Osteoblast (primary cell): ENCODE results near the gene TEKT5. TPM values are rescaled to one million over a fixed set of nuclear protein-coding genes. Genes with fewer than 3 reads are reported as not detected.

ENCODE experiments used
- DNase-seq: peaks from one replicate; pipeline ENCODE4 v3.0.0; 2011; ENCODE audit warnings: low spot score, mixed read lengths; ENCODE audit not compliant: insufficient read length; ENCODE audit errors: missing footprints
- H2AFZ ChIP-seq: 2 replicates; pipeline ENCODE4 v1.6.0; 2011; ENCODE audit warnings: mild to moderate bottlenecking, low read length
- H3K27ac ChIP-seq: 2 replicates; pipeline ENCODE4 v1.5.1; 2011; ENCODE audit warnings: mild to moderate bottlenecking, low read depth, low read length, moderate library complexity
- H3K27me3 ChIP-seq: 2 replicates; pipeline ENCODE4 v1.6.0; 2012; ENCODE audit warnings: mild to moderate bottlenecking, control low read depth, inconsistent platforms, low read length, moderate library complexity; ENCODE audit not compliant: insufficient read depth
- H3K36me3 ChIP-seq: 2 replicates; pipeline ENCODE4 v1.5.1; 2011; ENCODE audit warnings: mild to moderate bottlenecking, low read length, control low read depth, moderate library complexity; ENCODE audit not compliant: insufficient read depth
- H3K4me1 ChIP-seq: 2 replicates; pipeline ENCODE4 v1.5.1; 2011; ENCODE audit warnings: mild to moderate bottlenecking, low read length, control low read depth, moderate library complexity; ENCODE audit not compliant: insufficient read depth
- H3K4me2 ChIP-seq: 2 replicates; pipeline ENCODE4 v1.6.0; 2011; ENCODE audit warnings: mild to moderate bottlenecking, low read length; ENCODE audit not compliant: insufficient read depth
- H3K4me3 ChIP-seq: fragments of 200-600 bp; sonication (generic); 3 replicates; pipeline ENCODE4 v1.5.1; 2012; ENCODE audit warnings: mild to moderate bottlenecking, low read length, inconsistent platforms; ENCODE audit not compliant: insufficient read depth
- H3K79me2 ChIP-seq: 2 replicates; pipeline ENCODE4 v1.6.0; 2012; ENCODE audit warnings: mild to moderate bottlenecking, low read length, control low read depth, inconsistent platforms; ENCODE audit not compliant: insufficient read depth
- H3K9me3 ChIP-seq: 2 replicates; pipeline ENCODE4 v1.5.1; 2011; ENCODE audit warnings: low read depth, low read length, control low read depth
- H4K20me1 ChIP-seq: 2 replicates; pipeline ENCODE4 v1.6.0; 2012; ENCODE audit warnings: mild to moderate bottlenecking, low read length, control low read depth; ENCODE audit not compliant: insufficient read depth
- CTCF ChIP-seq: IDR thresholded peaks from 2 replicates; pipeline ENCODE4 v1.5.1; 2011; ENCODE audit warnings: mild to moderate bottlenecking, low read depth, low read length, moderate library complexity; ENCODE audit errors: extremely low read depth
- total RNA-seq: library from RNA; depleted of rRNA; stranded (reverse); fragments of >200 nt; gene quantifications from 2 replicates; pipeline ENCODE4 v1.2.3, GENCODE V29; 2012

The TEKT5 gene
- total RNA-seq, 1 donor: 0.36 TPM

DNA sequence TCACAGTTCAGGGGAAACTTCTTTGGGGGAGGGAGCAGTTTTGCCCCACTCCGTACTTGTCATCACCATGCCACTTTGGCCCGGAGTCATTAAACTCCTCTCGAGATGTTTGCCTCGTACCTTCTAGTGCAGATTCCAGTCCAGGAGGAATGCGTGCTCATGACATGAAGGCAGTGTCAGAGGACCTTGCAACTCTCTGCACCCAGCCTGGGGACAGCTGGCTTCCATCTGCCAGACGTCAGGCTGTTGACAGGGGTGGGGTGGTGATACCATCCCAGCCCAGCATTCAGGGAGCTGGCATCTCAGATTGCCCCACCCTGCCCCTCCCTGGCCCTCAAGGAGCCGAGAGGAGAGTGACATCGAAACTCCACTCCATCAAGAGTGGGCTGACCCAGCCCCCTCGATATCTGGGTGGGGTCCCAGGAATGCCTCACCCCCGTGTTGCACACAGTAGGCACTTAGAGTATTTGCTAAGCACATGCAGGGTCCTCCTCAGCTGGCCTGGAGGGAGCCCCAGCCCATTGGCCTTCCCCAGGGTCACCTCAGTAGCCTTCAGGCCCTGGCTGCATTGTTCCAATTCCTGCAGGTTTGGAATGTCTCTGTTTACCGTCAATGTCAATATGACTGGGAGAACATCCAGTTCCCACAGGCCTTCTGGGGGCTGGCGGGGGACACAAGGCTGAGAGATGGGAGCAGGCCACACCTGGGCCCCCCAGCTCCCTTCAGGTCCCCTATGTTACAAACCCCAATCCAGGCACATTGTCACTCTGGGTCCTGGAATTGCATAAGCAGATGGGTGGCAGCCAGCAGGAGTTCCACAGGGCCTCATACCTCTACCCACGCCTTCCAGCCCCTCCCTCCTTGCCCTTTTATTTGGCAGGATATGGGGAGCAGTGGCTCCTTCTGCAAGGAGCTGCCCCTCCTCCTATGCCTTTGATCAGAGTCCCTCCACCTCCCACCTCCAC lies 93.0 kb downstream of the TEKT5 start:
- DNase-seq: no peak
- Histone ChIP-seq H3K36me3 (no peaks in the 10 kb centered on the region), H3K4me2 (no peak overlapping the region), H3K27ac (no peak overlapping the region), H3K9me3 (no peaks in the 10 kb centered on the region), H2AFZ (no peak overlapping the region), H3K4me3 (no peak overlapping the region), H3K27me3 (peaks cover 3% of the 10 kb centered on the region), H3K4me1 (no peaks in the 10 kb centered on the region), H3K79me2 (no peaks in the 10 kb centered on the region), H4K20me1 (no peaks in the 10 kb centered on the region)
- no peak for TF ChIP-seq CTCF

DNA sequence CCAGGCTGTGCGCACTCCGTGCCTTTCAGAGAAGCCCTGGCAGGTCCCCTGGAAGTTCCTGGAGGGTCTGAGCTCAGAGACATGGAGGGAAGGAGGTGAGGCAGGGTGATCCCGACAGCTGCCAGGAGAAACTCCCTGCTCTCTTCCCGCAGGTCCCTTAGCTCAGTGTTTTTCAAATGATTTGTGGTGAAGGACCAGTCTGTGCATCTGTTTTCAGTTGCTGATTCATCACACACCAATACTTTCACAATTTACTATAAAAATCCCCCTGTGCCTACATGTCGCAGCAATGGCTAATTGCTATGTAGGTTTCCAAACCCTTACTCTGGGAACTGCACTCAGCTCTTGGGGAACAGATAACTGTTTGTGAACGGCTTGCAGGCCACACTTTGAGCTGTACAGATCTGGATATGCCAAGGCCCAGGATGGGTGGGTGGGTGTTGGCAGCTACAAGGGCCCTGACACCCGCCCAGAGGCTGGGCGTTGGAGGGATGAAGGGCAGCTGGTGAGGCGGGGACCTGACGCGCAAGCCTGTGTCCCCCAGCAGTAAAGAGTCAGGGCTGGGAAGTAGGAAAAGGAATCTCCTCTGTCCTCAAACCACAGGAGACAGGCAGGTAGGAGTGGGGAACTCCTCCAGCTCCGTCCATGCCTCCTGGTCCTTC lies 93.8 kb downstream of the TEKT5 start:
- TF ChIP-seq CTCF: no peak
- Histone ChIP-seq H3K4me2 (no peak overlapping the region), H3K27me3 (peaks cover 7% of the 10 kb centered on the region), H2AFZ (no peak overlapping the region), H3K79me2 (no peaks in the 10 kb centered on the region), H3K36me3 (no peaks in the 10 kb centered on the region), H3K9me3 (no peaks in the 10 kb centered on the region), H3K27ac (no peak overlapping the region), H4K20me1 (no peaks in the 10 kb centered on the region), H3K4me3 (no peak overlapping the region), H3K4me1 (no peaks in the 10 kb centered on the region)
- no peak for DNase-seq

DNA sequence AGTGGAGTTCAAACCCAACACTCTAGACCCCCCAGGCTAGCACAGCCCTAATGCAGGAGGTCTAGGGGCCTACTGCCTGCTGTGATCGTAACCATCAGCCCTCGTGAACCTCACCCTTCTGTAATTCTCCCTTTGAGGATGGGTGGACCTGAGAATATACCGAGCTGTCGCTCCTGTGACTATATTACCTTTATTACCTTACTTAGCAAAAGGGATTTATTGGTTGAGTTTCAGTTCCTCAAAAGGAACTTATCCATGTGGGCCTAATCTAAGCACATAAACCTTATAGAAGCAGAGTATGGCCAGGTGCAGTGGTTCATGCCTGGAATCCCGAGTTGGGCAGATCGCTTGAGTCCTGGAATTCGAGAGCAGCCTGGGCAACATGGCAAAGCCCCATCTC lies 95.1 kb downstream of the TEKT5 start:
- H3K27me3 ChIP-seq: peaks cover 7% of the 10 kb centered on the region
- H3K4me3 ChIP-seq: no peak overlapping the region
- TF ChIP-seq CTCF: no peak
- no peak overlapping the region for H2AFZ ChIP-seq
- no peaks in the 10 kb centered on the region for H3K79me2 ChIP-seq
- no peaks in the 10 kb centered on the region for H3K36me3 ChIP-seq
- no peaks in the 10 kb centered on the region for H3K4me1 ChIP-seq
- no peaks in the 10 kb centered on the region for H3K9me3 ChIP-seq
- DNase-seq: peak; percentile 50
- no peak overlapping the region for H3K27ac ChIP-seq
- no peak overlapping the region for H3K4me2 ChIP-seq
- no peaks in the 10 kb centered on the region for H4K20me1 ChIP-seq

DNA sequence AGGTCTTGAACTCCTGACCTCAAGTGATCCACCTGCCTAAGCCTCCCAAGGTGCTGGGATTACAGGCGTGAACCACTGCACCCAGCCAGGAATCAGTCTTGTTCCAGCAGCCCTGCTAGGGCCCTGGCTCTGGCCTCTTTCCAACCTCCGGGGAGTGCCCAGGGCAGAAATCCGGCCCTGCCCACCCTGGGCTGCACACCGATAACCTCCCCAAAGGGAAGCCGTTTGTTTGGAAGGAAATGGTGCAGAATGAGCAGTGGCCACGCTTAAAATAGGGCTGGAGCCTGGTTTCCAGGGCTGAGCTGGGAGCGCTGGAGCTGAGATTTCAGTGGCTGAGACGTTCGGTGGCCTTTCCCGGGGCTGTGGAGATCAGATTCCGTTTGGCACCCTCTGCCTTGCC lies 96.6 kb downstream of the TEKT5 start:
- Histone ChIP-seq H3K4me3 (no peak overlapping the region), H3K9me3 (no peaks in the 10 kb centered on the region), H2AFZ (no peak overlapping the region), H3K27ac (no peak overlapping the region), H3K27me3 (peaks cover 7% of the 10 kb centered on the region), H3K36me3 (no peaks in the 10 kb centered on the region), H4K20me1 (no peaks in the 10 kb centered on the region), H3K79me2 (no peaks in the 10 kb centered on the region), H3K4me1 (no peaks in the 10 kb centered on the region), H3K4me2 (no peak overlapping the region)
- no peak for TF ChIP-seq CTCF
- no peak for DNase-seq
